ENCODE measurements around the gene POLR2B.

The POLR2B gene

GRCh38 chr4:57078685-57079521 is 100.2 kb downstream of the POLR2B start:
- no peak for DNase-seq (ENCODE audit: low read depth in 1 of 2, low spot score in 1 of 2)
